ENCODE data around the gene LIPI. TPM values are rescaled to one million over a fixed set of nuclear protein-coding genes. Genes with fewer than 3 reads are reported as not detected.

The LIPI gene
- total and polyA plus RNA-seq, 7 donors, result not detected

- no peak for DNase-seq
- no peak for TF ChIP-seq CTCF (IDR thresholded peaks at IDR 0.05)
- 82 to 96% (median 87%) methylated on average over 6 of the region's 6 CpGs for WGBS, 3 donors
- intact Hi-C loops (cut with DNase I), result no loop called here
- no peaks in the 10 kb centered on the region for H3K4me1 ChIP-seq
- no peak overlapping the region for H3K27ac ChIP-seq
- H3K9me3 ChIP-seq, result no peaks in the 10 kb centered on the region
- no peaks in the 10 kb centered on the region for H3K27me3 ChIP-seq (ENCODE audit: insufficient read depth in 3 of 3, low read length in 2 of 3)
- ATAC-seq, result no peak
- no peak overlapping the region for H3K4me3 ChIP-seq
- H3K36me3 ChIP-seq (ENCODE audit: insufficient read depth in 1 of 2, low read depth in 1 of 2), result no peaks in the 10 kb centered on the region
Observed at GRCh38 chr21:14088391-14088790, 122.4 kb downstream of the LIPI start.

GRCh38 chr21:14086553-14086952, 124.2 kb downstream of the LIPI start:
- Histone ChIP-seq H3K27me3 (ENCODE audit: insufficient read depth in 3 of 3, low read length in 2 of 3) (no peaks in the 10 kb centered on the region), H3K4me1 (no peaks in the 10 kb centered on the region), H3K27ac (no peak overlapping the region), H3K36me3 (ENCODE audit: insufficient read depth in 1 of 2, low read depth in 1 of 2) (no peaks in the 10 kb centered on the region), H3K4me3 (no peak overlapping the region), H3K9me3 (no peaks in the 10 kb centered on the region)
- TF ChIP-seq CTCF (IDR thresholded peaks at IDR 0.05), result no peak
- DNase-seq (no peak), ATAC-seq (no peak)
- intact Hi-C loops (cut with DNase I), result no loop called here

- ATAC-seq (no peak), DNase-seq (no peak)
- no peaks in the 10 kb centered on the region for H3K36me3 ChIP-seq (ENCODE audit: insufficient read depth in 1 of 2, low read depth in 1 of 2)
- no peaks in the 10 kb centered on the region for H3K4me1 ChIP-seq
- TF ChIP-seq CTCF (IDR thresholded peaks at IDR 0.05), result no peak
- 82 to 99% (median 99%) methylated on average over 25 of the region's 25 CpGs for WGBS, 3 donors
- intact Hi-C loops (cut with DNase I), result no loop called here
- no peaks in the 10 kb centered on the region for H3K27me3 ChIP-seq (ENCODE audit: insufficient read depth in 3 of 3, low read length in 2 of 3)
- H3K4me3 ChIP-seq, result no peak overlapping the region
- H3K27ac ChIP-seq, result no peak overlapping the region
- no peaks in the 10 kb centered on the region for H3K9me3 ChIP-seq
Observed at GRCh38 chr21:14084701-14085100, 126.1 kb downstream of the LIPI start.

- no peak overlapping the region for H3K27ac ChIP-seq
- H3K27me3 ChIP-seq (ENCODE audit: insufficient read depth in 3 of 3, low read length in 2 of 3), result no peaks in the 10 kb centered on the region
- intact Hi-C loops (cut with DNase I), result no loop called here
- no peak for ATAC-seq
- H3K9me3 ChIP-seq, result no peaks in the 10 kb centered on the region
- no peaks in the 10 kb centered on the region for H3K4me1 ChIP-seq
- no peaks in the 10 kb centered on the region for H3K36me3 ChIP-seq (ENCODE audit: insufficient read depth in 1 of 2, low read depth in 1 of 2)
- DNase-seq, result no peak
- TF ChIP-seq CTCF (IDR thresholded peaks at IDR 0.05), result no peak
- H3K4me3 ChIP-seq, result no peak overlapping the region
- 95 to 97% (median 97%) methylated on average over 27 to 35 of the region's 35 CpGs for WGBS, 3 donors
Observed at GRCh38 chr21:14084068-14084501, 126.7 kb downstream of the LIPI start.

- intact Hi-C loops (cut with DNase I), result no loop called here
- TF ChIP-seq CTCF (IDR thresholded peaks at IDR 0.05), result no peak
- no peak for DNase-seq
- Histone ChIP-seq H3K36me3 (ENCODE audit: insufficient read depth in 1 of 2, low read depth in 1 of 2) (no peaks in the 10 kb centered on the region), H3K4me1 (no peaks in the 10 kb centered on the region), H3K9me3 (no peaks in the 10 kb centered on the region), H3K4me3 (no peak overlapping the region), H3K27me3 (ENCODE audit: insufficient read depth in 3 of 3, low read length in 2 of 3) (no peaks in the 10 kb centered on the region), H3K27ac (no peak overlapping the region)
- ATAC-seq, result no peak
- WGBS, 3 donors, result 79 to 100% (median 97%) methylated on average over 3 of the region's 3 CpGs
Observed at GRCh38 chr21:14080764-14081096, 130.0 kb downstream of the LIPI start.

All from psoas muscle (tissue), 8 donors.